Thyroid gland (tissue), 4 donors: Measurements from ENCODE around the gene MYL12B.

Experiments used
- CTCF ChIP-seq, 6 experiments: fragments of 200-600 bp in 3 of 6; fragments of 450-650 bp in 3 of 6; sonication (generic) in 3 of 6; IDR thresholded peaks; one replicate each; pipeline ENCODE4 v1.5.1; 2016 to 2019; ENCODE audit warnings: antibody characterized with exemption in 6 of 6, mild to moderate bottlenecking in 2 of 6, inconsistent platforms in 1 of 6, moderate library complexity in 1 of 6
- POLR2A ChIP-seq, 2 donors: fragments of 450-650 bp; IDR thresholded peaks; one replicate each; pipeline ENCODE4 v1.6.1; 2017; ENCODE audit warnings: antibody characterized with exemption in 2 of 2, mild to moderate bottlenecking in 2 of 2, moderate library complexity in 1 of 2

- no peak for TF ChIP-seq CTCF (IDR thresholded peaks at IDR 0.05)
- no peak for TF ChIP-seq POLR2A (IDR thresholded peaks at IDR 0.05)
Observed at GRCh38 chr18:3234457-3234856, 27.5 kb upstream of the MYL12B start.
